ENCODE data around the gene PDE2A. TPM values are rescaled to one million over a fixed set of nuclear protein-coding genes. Genes with fewer than 3 reads are reported as not detected.

PDE2A gene
- total RNA-seq, 2 experiments from 2014 or later = 4.0 to 4.5 TPM

DNA sequence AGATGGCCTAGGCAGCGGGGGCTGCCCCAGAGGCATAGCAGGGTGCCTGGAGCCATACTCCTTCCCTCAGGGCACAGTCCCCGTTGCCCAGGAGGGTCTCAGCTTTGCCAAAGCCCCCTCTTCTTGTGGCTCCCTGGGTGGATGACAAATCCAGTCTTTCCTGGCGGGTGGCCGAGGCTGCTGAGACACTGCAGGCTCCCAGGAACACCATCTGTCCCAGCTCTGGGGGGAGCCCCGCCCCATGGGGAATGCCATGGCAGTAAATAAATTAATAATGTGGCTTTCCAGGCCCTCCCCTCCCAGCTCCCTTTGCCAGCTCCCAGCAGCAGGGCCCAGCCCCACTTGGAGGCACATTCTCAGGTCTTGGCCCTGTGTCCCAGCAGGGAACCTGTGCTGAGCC, 45.0 kb downstream of the PDE2A start:
- Histone ChIP-seq H3K27me3 (ENCODE audit: control insufficient read depth in 1 of 2, insufficient read depth in 2 of 2, low read length in 2 of 2) (no peaks in the 10 kb centered on the region), H3K4me3 (ENCODE audit: low read length) (no peak overlapping the region), H3K36me3 (ENCODE audit: insufficient read depth, low read length) (no peaks in the 10 kb centered on the region), H3K27ac (ENCODE audit: low read depth in 1 of 2, low read length in 2 of 2) (no peak overlapping the region), H3K4me1 (ENCODE audit: insufficient read depth, low read length) (no peaks in the 10 kb centered on the region), H3K9me3 (ENCODE audit: control insufficient read depth in 1 of 2, insufficient read depth in 1 of 2, low read length in 2 of 2) (no peaks in the 10 kb centered on the region)
- Mint-ChIP-seq H3K4me3 (no peak overlapping the region), H3K27ac (no peak overlapping the region), H3K27me3 (peaks cover 3% of the 10 kb centered on the region), H3K9me3 (no peaks in the 10 kb centered on the region), H3K36me3 (ENCODE audit: low read depth) (no peaks in the 10 kb centered on the region), H3K4me1 (ENCODE audit: low read depth) (no peaks in the 10 kb centered on the region)
- CTCF ChIA-PET = no interaction called here
- POLR2A ChIA-PET = no interaction called here
- DNase-seq = no peak
- no peak for ATAC-seq (ENCODE audit: poor library complexity)
- TF ChIP-seq, protein P1, sequence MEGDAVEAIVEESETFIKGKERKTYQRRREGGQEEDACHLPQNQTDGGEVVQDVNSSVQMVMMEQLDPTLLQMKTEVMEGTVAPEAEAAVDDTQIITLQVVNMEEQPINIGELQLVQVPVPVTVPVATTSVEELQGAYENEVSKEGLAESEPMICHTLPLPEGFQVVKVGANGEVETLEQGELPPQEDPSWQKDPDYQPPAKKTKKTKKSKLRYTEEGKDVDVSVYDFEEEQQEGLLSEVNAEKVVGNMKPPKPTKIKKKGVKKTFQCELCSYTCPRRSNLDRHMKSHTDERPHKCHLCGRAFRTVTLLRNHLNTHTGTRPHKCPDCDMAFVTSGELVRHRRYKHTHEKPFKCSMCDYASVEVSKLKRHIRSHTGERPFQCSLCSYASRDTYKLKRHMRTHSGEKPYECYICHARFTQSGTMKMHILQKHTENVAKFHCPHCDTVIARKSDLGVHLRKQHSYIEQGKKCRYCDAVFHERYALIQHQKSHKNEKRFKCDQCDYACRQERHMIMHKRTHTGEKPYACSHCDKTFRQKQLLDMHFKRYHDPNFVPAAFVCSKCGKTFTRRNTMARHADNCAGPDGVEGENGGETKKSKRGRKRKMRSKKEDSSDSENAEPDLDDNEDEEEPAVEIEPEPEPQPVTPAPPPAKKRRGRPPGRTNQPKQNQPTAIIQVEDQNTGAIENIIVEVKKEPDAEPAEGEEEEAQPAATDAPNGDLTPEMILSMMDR (IDR thresholded peaks at IDR 0.05) = no peak
- intact Hi-C loops (cut with DNase I, micrococcal nuclease) = no loop called here

DNA sequence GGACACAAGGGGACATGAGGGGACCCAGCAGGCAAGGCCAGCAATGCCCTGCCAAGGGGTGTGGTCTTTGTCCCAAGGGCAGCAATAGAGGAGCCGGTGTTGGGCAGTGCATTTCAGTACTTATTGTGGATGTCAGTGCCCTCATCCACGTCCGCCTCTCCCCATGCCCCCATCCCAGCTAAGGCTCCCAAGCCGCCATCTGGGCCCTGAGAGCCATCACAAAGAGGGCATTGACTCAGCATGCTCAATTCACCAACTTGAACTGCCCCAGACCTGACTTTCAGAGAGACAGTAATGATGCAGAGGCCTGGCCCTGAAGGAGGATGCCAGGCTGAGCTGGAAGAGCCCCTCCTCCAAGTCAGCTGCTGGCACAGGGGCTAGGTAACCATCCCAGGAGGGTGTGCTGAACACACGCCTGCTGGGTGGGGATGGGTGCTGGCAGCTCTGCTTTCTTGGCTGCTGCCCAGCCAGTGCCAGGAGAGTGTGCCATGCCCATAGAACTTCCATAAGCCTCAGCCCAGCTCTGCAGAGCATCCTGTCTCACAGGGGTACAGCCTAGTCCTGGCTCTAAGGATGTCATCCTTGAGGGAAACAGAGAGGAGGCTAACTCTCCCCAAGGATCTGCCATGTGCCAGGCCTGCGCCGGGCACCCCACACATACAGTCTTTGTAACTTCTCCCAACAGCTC, 46.5 kb downstream of the PDE2A start:
- Mint-ChIP-seq H3K4me3 (no peak overlapping the region), H3K27ac (no peak overlapping the region), H3K36me3 (ENCODE audit: low read depth) (no peaks in the 10 kb centered on the region), H3K27me3 (peaks cover 3% of the 10 kb centered on the region), H3K4me1 (ENCODE audit: low read depth) (no peaks in the 10 kb centered on the region), H3K9me3 (no peaks in the 10 kb centered on the region)
- TF ChIP-seq, protein P1 (IDR thresholded peaks at IDR 0.05) = no peak
- Histone ChIP-seq H3K27me3 (ENCODE audit: control insufficient read depth in 1 of 2, insufficient read depth in 2 of 2, low read length in 2 of 2) (no peaks in the 10 kb centered on the region), H3K36me3 (ENCODE audit: insufficient read depth, low read length) (no peaks in the 10 kb centered on the region), H3K9me3 (ENCODE audit: control insufficient read depth in 1 of 2, insufficient read depth in 1 of 2, low read length in 2 of 2) (no peaks in the 10 kb centered on the region), H3K4me1 (ENCODE audit: insufficient read depth, low read length) (no peaks in the 10 kb centered on the region), H3K4me3 (ENCODE audit: low read length) (no peak overlapping the region), H3K27ac (ENCODE audit: low read depth in 1 of 2, low read length in 2 of 2) (no peak overlapping the region)
- no peak for ATAC-seq (ENCODE audit: poor library complexity)
- ChIA-PET CTCF (no interaction called here), POLR2A (no interaction called here)
- DNase-seq = no peak
- intact Hi-C loops (cut with DNase I, micrococcal nuclease) = no loop called here

DNA sequence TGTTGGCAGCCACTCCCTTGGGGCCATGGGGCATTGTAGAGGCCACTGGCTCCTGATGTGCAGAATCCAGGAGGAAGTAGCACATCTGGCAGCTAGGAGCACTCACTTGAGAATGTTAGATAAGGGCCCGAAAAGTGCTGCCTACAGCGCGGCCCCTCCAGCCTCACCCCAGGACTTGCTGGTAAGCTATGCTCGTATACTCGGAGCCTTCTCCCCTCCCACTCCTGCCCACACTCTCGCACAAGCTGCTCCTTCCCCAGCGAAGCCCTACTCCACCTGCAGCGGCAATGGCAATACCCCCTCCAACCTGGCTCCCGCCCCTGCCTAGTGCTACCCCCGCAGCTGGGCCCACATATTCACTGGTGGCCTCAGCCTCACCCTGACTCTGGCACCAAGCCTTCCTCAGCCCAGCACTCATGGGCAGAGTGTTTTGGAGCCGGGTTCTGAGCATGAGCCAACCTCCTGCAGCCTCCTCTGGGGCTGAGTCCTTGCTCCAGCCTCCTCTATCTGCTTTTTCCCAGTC, 47.7 kb downstream of the PDE2A start:
- Mint-ChIP-seq H3K36me3 (ENCODE audit: low read depth) (no peaks in the 10 kb centered on the region), H3K27ac (no peak overlapping the region), H3K4me3 (no peak overlapping the region), H3K9me3 (no peaks in the 10 kb centered on the region), H3K27me3 (peaks cover 3% of the 10 kb centered on the region), H3K4me1 (ENCODE audit: low read depth) (peaks cover 3% of the 10 kb centered on the region)
- no peak for DNase-seq
- no peaks in the 10 kb centered on the region for H3K36me3 ChIP-seq (ENCODE audit: insufficient read depth, low read length)
- intact Hi-C loops (cut with DNase I, micrococcal nuclease) = no loop called here
- H3K9me3 ChIP-seq (ENCODE audit: control insufficient read depth in 1 of 2, insufficient read depth in 1 of 2, low read length in 2 of 2) = no peaks in the 10 kb centered on the region
- H3K27me3 ChIP-seq (ENCODE audit: control insufficient read depth in 1 of 2, insufficient read depth in 2 of 2, low read length in 2 of 2) = no peaks in the 10 kb centered on the region
- no peak for ATAC-seq (ENCODE audit: poor library complexity)
- H3K4me1 ChIP-seq (ENCODE audit: insufficient read depth, low read length) = peaks cover under 1% of the 10 kb centered on the region
- TF ChIP-seq, protein P1 (IDR thresholded peaks at IDR 0.05) = no peak
- no peak overlapping the region for H3K27ac ChIP-seq (ENCODE audit: low read depth in 1 of 2, low read length in 2 of 2)
- POLR2A ChIA-PET = no interaction called here
- no peak overlapping the region for H3K4me3 ChIP-seq (ENCODE audit: low read length)
- CTCF ChIA-PET = no interaction called here

All from CD4-positive, alpha-beta T cell (primary cell).